ENCODE data around the gene PCNX2. TPM values are rescaled to one million over a fixed set of nuclear protein-coding genes. Genes with fewer than 3 reads are reported as not detected.

Gene PCNX2
- total and polyA plus RNA-seq, 2 donors (not counting 3 experiments of a cell fraction or from before 2014, with no cell fraction given): 6.6 to 11.0 TPM

GRCh38 chr1:233215135-233215760, 80.3 kb downstream of the PCNX2 start:
- Histone ChIP-seq H3K4me3 (replicated peaks in 1 of 3; ENCODE audit: insufficient read depth in 1 of 3, low read depth in 1 of 3, low read length in 3 of 3) (no peak overlapping the region), H3K4me2 (ENCODE audit: insufficient read depth, low read length) (no peak overlapping the region), H3K9me1 (replicated peaks; ENCODE audit: control insufficient read depth, extremely low read depth, insufficient read depth, low read length) (no peaks in the 10 kb centered on the region), H3K9ac (replicated peaks; ENCODE audit: extremely low read depth, insufficient read depth, low read length) (no peak overlapping the region), H3K4me1 (ENCODE audit: control insufficient read depth, extremely low read depth, insufficient read depth, low read length) (no peaks in the 10 kb centered on the region), H2AFZ (ENCODE audit: low read depth, low read length) (no peak overlapping the region), H3K36me3 (ENCODE audit: control insufficient read depth in 2 of 2, extremely low read depth in 1 of 2, insufficient read depth in 2 of 2, low read length in 2 of 2) (no peaks in the 10 kb centered on the region), H3K79me2 (ENCODE audit: control insufficient read depth, insufficient read depth, low read length) (no peaks in the 10 kb centered on the region), H3K27me3 (ENCODE audit: control insufficient read depth in 2 of 2, insufficient read depth in 2 of 2, low read length in 2 of 2) (no peaks in the 10 kb centered on the region), H3K27ac (ENCODE audit: insufficient read depth, low read depth, low read length) (no peak overlapping the region), H3K9me3 (replicated peaks; ENCODE audit: control insufficient read depth, insufficient read depth, low read length) (no peaks in the 10 kb centered on the region), H4K20me1 (replicated peaks; ENCODE audit: control insufficient read depth, extremely low read depth, insufficient read depth, low read length) (no peaks in the 10 kb centered on the region)
- CTCF ChIA-PET: interaction anchor here (0.9 to 1.5 kb wide), 4 partner anchors 9 to 36 kb away, joined by 3 to 6 read pairs (median 4); no protein-coding TSS in a partner anchor
- dilution Hi-C loops (cut with MboI; ENCODE audit: extremely low pct_ligation_motif_present, low sequenced_read_pairs) (no loop called here), intact Hi-C loops (cut with micrococcal nuclease) (no loop called here)
- TF ChIP-seq MAX (IDR thresholded peaks at IDR 0.05; ENCODE audit: insufficient read depth, insufficient read length): no peak
- no peak for TF ChIP-seq FOS (IDR thresholded peaks at IDR 0.05; ENCODE audit: borderline replicate concordance, insufficient read depth, low read length)
- TF ChIP-seq GATA2 (IDR thresholded peaks at IDR 0.05; ENCODE audit: insufficient read depth, insufficient read length, low read depth, low read length): no peak
- TF ChIP-seq POLR2A (IDR thresholded peaks at IDR 0.05; ENCODE audit: low read depth, low read length): no peak
- TF ChIP-seq EZH2 (IDR thresholded peaks at IDR 0.05; ENCODE audit: borderline replicate concordance, low read depth, low read length, severe bottlenecking): no peak
- no peak for TF ChIP-seq MYC (IDR thresholded peaks at IDR 0.05; ENCODE audit: low read depth, low read length)
- FAIRE-seq (peak; percentile 53), DNase-seq (ENCODE audit: low read depth, low spot score) (no peak)
- no TSS peak for BruUV-seq (replicated peaks)
- POLR2A ChIA-PET: no interaction called here

- Histone ChIP-seq H3K79me2 (ENCODE audit: control insufficient read depth, insufficient read depth, low read length) (no peaks in the 10 kb centered on the region), H3K27ac (ENCODE audit: insufficient read depth, low read depth, low read length) (no peak overlapping the region), H3K4me2 (ENCODE audit: insufficient read depth, low read length) (no peak overlapping the region), H2AFZ (ENCODE audit: low read depth, low read length) (no peak overlapping the region), H3K4me1 (ENCODE audit: control insufficient read depth, extremely low read depth, insufficient read depth, low read length) (no peaks in the 10 kb centered on the region), H3K36me3 (ENCODE audit: control insufficient read depth in 2 of 2, extremely low read depth in 1 of 2, insufficient read depth in 2 of 2, low read length in 2 of 2) (no peaks in the 10 kb centered on the region), H3K9ac (replicated peaks; ENCODE audit: extremely low read depth, insufficient read depth, low read length) (no peak overlapping the region), H4K20me1 (replicated peaks; ENCODE audit: control insufficient read depth, extremely low read depth, insufficient read depth, low read length) (no peaks in the 10 kb centered on the region), H3K4me3 (replicated peaks in 1 of 3; ENCODE audit: insufficient read depth in 1 of 3, low read depth in 1 of 3, low read length in 3 of 3) (no peak overlapping the region), H3K9me1 (replicated peaks; ENCODE audit: control insufficient read depth, extremely low read depth, insufficient read depth, low read length) (no peaks in the 10 kb centered on the region), H3K9me3 (replicated peaks; ENCODE audit: control insufficient read depth, insufficient read depth, low read length) (no peaks in the 10 kb centered on the region), H3K27me3 (ENCODE audit: control insufficient read depth in 2 of 2, insufficient read depth in 2 of 2, low read length in 2 of 2) (no peaks in the 10 kb centered on the region)
- BruUV-seq (replicated peaks): no TSS peak
- FAIRE-seq: no peak
- no peak for DNase-seq (ENCODE audit: low read depth, low spot score)
- ChIA-PET POLR2A (no interaction called here), CTCF (interaction anchor here (0.7 kb wide), 1 partner anchor 11 kb away, joined by 3 read pairs; no protein-coding TSS in a partner anchor)
- intact Hi-C loops (cut with micrococcal nuclease) (no loop called here), dilution Hi-C loops (cut with MboI; ENCODE audit: extremely low pct_ligation_motif_present, low sequenced_read_pairs) (no loop called here)
- TF ChIP-seq EZH2 (IDR thresholded peaks at IDR 0.05; ENCODE audit: borderline replicate concordance, low read depth, low read length, severe bottlenecking): no peak
- no peak for TF ChIP-seq POLR2A (IDR thresholded peaks at IDR 0.05; ENCODE audit: low read depth, low read length)
- TF ChIP-seq CTCF (IDR thresholded peaks at IDR 0.05; ENCODE audit: extremely low read depth in 1 of 2, insufficient read depth in 1 of 2, low read depth in 1 of 2, low read length in 2 of 2): no peak
- TF ChIP-seq FOS (IDR thresholded peaks at IDR 0.05; ENCODE audit: borderline replicate concordance, insufficient read depth, low read length): no peak
- no peak for TF ChIP-seq JUN (IDR thresholded peaks at IDR 0.05; ENCODE audit: borderline replicate concordance, insufficient read depth, insufficient read length, low read depth)
- no peak for TF ChIP-seq MYC (IDR thresholded peaks at IDR 0.05; ENCODE audit: low read depth, low read length)
- no peak for TF ChIP-seq POLR2AphosphoS5 (IDR thresholded peaks at IDR 0.05; ENCODE audit: insufficient read depth, low read depth, low read length)
- TF ChIP-seq GATA2 (IDR thresholded peaks at IDR 0.05; ENCODE audit: insufficient read depth, insufficient read length, low read depth, low read length): no peak
- no peak for TF ChIP-seq MAX (IDR thresholded peaks at IDR 0.05; ENCODE audit: insufficient read depth, insufficient read length)
Measured at GRCh38 chr1:233211595-233211994, 83.9 kb downstream of the PCNX2 start.
